Hepatocyte (in vitro differentiated cells): ENCODE measurements around the gene STK32B. TPM values are rescaled to one million over a fixed set of nuclear protein-coding genes. Genes with fewer than 3 reads are reported as not detected.

Experiments
- DNase-seq: peaks from one replicate; pipeline ENCODE4 v3.0.0-alpha.2; 2016; ENCODE audit warnings: low spot score
- H2AFZ ChIP-seq: fragments of 200-600 bp; sonication (generic); 2 replicates; pipeline ENCODE4 v1.6.0; 2016; ENCODE audit warnings: antibody characterized with exemption, mild to moderate bottlenecking
- H3K27ac ChIP-seq: fragments of 200-600 bp; sonication (generic); 2 replicates; pipeline ENCODE4 v1.5.1; 2016; ENCODE audit warnings: mild to moderate bottlenecking
- H3K27me3 ChIP-seq: fragments of 200-600 bp; sonication (generic); 2 replicates; pipeline ENCODE4 v1.6.1; 2016
- H3K36me3 ChIP-seq: fragments of 200-600 bp; sonication (generic); replicated peaks from 2 replicates; pipeline ENCODE4 v1.5.1; 2016; ENCODE audit warnings: low read depth; ENCODE audit not compliant: insufficient read depth
- H3K4me1 ChIP-seq: fragments of 200-600 bp; sonication (generic); 2 replicates; pipeline ENCODE4 v1.5.1; 2016; ENCODE audit warnings: mild to moderate bottlenecking, moderate library complexity; ENCODE audit not compliant: insufficient read depth
- H3K4me2 ChIP-seq: fragments of 200-600 bp; sonication (generic); 2 replicates; pipeline ENCODE4 v1.6.0; 2016
- H3K4me3 ChIP-seq: fragments of 200-600 bp; sonication (generic); 2 replicates; pipeline ENCODE4 v1.5.1; 2016; ENCODE audit warnings: mild to moderate bottlenecking
- H3K79me2 ChIP-seq: fragments of 200-600 bp; sonication (generic); 2 replicates; pipeline ENCODE4 v1.6.0; 2017; ENCODE audit warnings: mild to moderate bottlenecking
- H3K9me2 ChIP-seq: fragments of 200-600 bp; sonication (generic); replicated peaks from 2 replicates; pipeline ENCODE4 v1.6.0; 2017; ENCODE audit warnings: mild to moderate bottlenecking; ENCODE audit not compliant: insufficient read depth
- H3K9me3 ChIP-seq: fragments of 200-600 bp; sonication (generic); 2 replicates; pipeline ENCODE4 v1.5.1; 2016; ENCODE audit warnings: low read depth, mild to moderate bottlenecking
- H4K20me1 ChIP-seq: fragments of 200-600 bp; sonication (generic); 2 replicates; pipeline ENCODE4 v1.6.0; 2016; ENCODE audit warnings: mild to moderate bottlenecking; ENCODE audit not compliant: insufficient read depth, poor library complexity, severe bottlenecking
- EZH2 ChIP-seq: fragments of 200-600 bp; sonication (generic); IDR thresholded peaks from 2 replicates; pipeline ENCODE4 v1.6.1; 2016; ENCODE audit warnings: antibody characterized with exemption, mild to moderate bottlenecking, borderline replicate concordance
- EZH2phosphoT487 ChIP-seq: fragments of 200-600 bp; sonication (generic); IDR thresholded peaks from one replicate; pipeline ENCODE4 v1.6.1; 2018; ENCODE audit warnings: antibody characterized with exemption, mild to moderate bottlenecking, low read depth, moderate library complexity; ENCODE audit not compliant: unreplicated experiment, severe bottlenecking
- WGBS: methylation state at CpG from one replicate; pipeline ENCODE4 v1.1.6; 2016; ENCODE audit warnings: low lambda C conversion rate; ENCODE audit errors: missing lambda C conversion rate; 5-methylcytosine and 5-hydroxymethylcytosine counted together
- polyA plus RNA-seq: library from polyadenylated mRNA; unstranded; fragments of >200 nt; fragmentation: Nextera tagmentation; extraction: Ambion mirVana; gene quantifications from 2 replicates; pipeline ENCODE4 v1.2.1, GENCODE V29; 2016
- total RNA-seq: library from RNA; depleted of rRNA; stranded (reverse); fragments of >200 nt; gene quantifications from 2 replicates; pipeline ENCODE4 v1.2.3, GENCODE V29; 2014
- TF ChIP-seq, protein P1 (sequence below): fragments of 200-600 bp; sonication (generic); IDR thresholded peaks from 2 replicates; pipeline ENCODE4 v1.5.1; 2016; ENCODE audit warnings: antibody characterized with exemption, mild to moderate bottlenecking; ENCODE audit not compliant: poor library complexity

Gene STK32B
- total and polyA plus RNA-seq, 2 experiments from 2014 or later = 0.51 to 1.6 TPM

DNA sequence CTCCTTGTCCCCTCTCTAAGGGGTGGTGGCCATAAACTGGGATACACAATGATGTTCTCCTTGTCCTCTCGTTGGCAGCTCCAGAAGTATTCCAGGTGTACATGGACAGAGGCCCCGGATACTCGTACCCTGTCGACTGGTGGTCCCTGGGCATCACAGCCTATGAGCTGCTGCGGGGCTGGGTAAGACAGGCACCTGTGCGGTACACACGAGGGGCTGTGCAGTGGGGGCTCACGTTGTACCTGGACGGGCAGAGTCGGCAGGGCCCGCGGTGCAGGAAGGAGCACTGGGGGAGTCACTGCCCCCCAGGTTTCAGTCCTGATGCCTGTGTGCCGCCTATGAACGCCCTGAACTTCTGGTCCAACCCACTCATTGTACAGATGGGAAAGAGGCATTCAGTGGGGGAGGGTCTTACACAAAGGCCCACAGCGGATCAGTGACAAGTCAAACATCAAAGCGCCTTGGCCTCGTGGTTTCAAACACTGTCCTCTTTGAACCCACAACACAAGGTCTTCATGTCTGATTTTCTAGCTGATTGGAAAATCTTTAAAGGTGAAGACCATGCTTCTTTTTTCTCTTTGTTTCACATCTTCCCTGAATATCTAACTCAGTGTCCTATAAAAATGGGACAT is 395.4 kb downstream of the STK32B start:
- 92% methylated on average over 17 of the region's 17 CpGs for WGBS
- H3K79me2 ChIP-seq = no peaks in the 10 kb centered on the region
- no peak overlapping the region for H3K27ac ChIP-seq
- H3K9me3 ChIP-seq = no peaks in the 10 kb centered on the region
- H2AFZ ChIP-seq = no peak overlapping the region
- DNase-seq = no peak
- H3K4me3 ChIP-seq = no peak overlapping the region
- H4K20me1 ChIP-seq = no peaks in the 10 kb centered on the region
- H3K36me3 ChIP-seq = no peaks in the 10 kb centered on the region
- no peak overlapping the region for H3K4me2 ChIP-seq
- no peaks in the 10 kb centered on the region for H3K9me2 ChIP-seq
- no peaks in the 10 kb centered on the region for H3K4me1 ChIP-seq
- no peak for TF ChIP-seq EZH2
- no peak for TF ChIP-seq EZH2phosphoT487
- TF ChIP-seq, protein P1, sequence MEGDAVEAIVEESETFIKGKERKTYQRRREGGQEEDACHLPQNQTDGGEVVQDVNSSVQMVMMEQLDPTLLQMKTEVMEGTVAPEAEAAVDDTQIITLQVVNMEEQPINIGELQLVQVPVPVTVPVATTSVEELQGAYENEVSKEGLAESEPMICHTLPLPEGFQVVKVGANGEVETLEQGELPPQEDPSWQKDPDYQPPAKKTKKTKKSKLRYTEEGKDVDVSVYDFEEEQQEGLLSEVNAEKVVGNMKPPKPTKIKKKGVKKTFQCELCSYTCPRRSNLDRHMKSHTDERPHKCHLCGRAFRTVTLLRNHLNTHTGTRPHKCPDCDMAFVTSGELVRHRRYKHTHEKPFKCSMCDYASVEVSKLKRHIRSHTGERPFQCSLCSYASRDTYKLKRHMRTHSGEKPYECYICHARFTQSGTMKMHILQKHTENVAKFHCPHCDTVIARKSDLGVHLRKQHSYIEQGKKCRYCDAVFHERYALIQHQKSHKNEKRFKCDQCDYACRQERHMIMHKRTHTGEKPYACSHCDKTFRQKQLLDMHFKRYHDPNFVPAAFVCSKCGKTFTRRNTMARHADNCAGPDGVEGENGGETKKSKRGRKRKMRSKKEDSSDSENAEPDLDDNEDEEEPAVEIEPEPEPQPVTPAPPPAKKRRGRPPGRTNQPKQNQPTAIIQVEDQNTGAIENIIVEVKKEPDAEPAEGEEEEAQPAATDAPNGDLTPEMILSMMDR = no peak
- H3K27me3 ChIP-seq = no peaks in the 10 kb centered on the region

GRCh38 chr4:5447755-5448154 is 396.5 kb downstream of the STK32B start:
- WGBS = 87% methylated on average over 3 of the region's 3 CpGs
- no peak overlapping the region for H3K27ac ChIP-seq
- no peak overlapping the region for H3K4me2 ChIP-seq
- no peak overlapping the region for H3K4me3 ChIP-seq
- no peaks in the 10 kb centered on the region for H3K27me3 ChIP-seq
- no peaks in the 10 kb centered on the region for H3K9me2 ChIP-seq
- no peaks in the 10 kb centered on the region for H4K20me1 ChIP-seq
- H2AFZ ChIP-seq = no peak overlapping the region
- no peak for DNase-seq
- H3K9me3 ChIP-seq = no peaks in the 10 kb centered on the region
- H3K36me3 ChIP-seq = no peaks in the 10 kb centered on the region
- no peaks in the 10 kb centered on the region for H3K79me2 ChIP-seq
- no peak for TF ChIP-seq EZH2
- TF ChIP-seq, protein P1 = no peak
- no peak for TF ChIP-seq EZH2phosphoT487
- H3K4me1 ChIP-seq = no peaks in the 10 kb centered on the region

- Histone ChIP-seq H3K9me3 (no peaks in the 10 kb centered on the region), H3K4me3 (no peak overlapping the region), H3K4me1 (no peaks in the 10 kb centered on the region), H3K9me2 (no peaks in the 10 kb centered on the region), H4K20me1 (no peaks in the 10 kb centered on the region), H3K36me3 (no peaks in the 10 kb centered on the region), H3K27ac (no peak overlapping the region), H2AFZ (no peak overlapping the region), H3K79me2 (no peaks in the 10 kb centered on the region), H3K27me3 (no peaks in the 10 kb centered on the region), H3K4me2 (no peak overlapping the region)
- TF ChIP-seq EZH2phosphoT487 = no peak
- TF ChIP-seq, protein P1 = no peak
- TF ChIP-seq EZH2 = no peak
- WGBS = 83% methylated on average over 10 of the region's 10 CpGs
- no peak for DNase-seq
Observed at GRCh38 chr4:5448221-5448620, 396.9 kb downstream of the STK32B start.

DNA sequence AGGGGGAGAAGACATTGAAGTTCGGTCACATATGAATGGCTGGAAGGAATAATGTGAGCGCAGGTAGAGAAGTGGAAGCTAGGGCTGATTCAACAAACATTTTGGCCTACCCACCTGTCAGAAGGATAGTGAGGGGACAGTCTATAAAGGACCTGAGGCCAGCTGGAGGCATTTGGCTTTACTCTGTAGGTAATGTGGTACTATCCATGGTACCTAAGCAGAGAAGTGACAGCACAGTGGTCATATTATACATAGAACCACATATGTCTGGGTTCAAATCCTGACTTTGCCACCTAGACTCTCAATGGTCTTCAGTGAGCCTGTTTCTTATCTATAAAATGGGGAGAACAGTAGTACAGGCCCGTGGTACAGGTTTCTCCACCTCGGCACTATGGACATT is 400.0 kb downstream of the STK32B start:
- no peak for DNase-seq
- no peak overlapping the region for H3K27ac ChIP-seq
- 88% methylated on average over 4 of the region's 4 CpGs for WGBS
- H4K20me1 ChIP-seq = no peaks in the 10 kb centered on the region
- no peaks in the 10 kb centered on the region for H3K4me1 ChIP-seq
- H3K4me2 ChIP-seq = no peak overlapping the region
- H3K4me3 ChIP-seq = no peak overlapping the region
- no peaks in the 10 kb centered on the region for H3K79me2 ChIP-seq
- no peak for TF ChIP-seq EZH2phosphoT487
- TF ChIP-seq, protein P1 = no peak
- no peak for TF ChIP-seq EZH2
- no peak overlapping the region for H2AFZ ChIP-seq
- no peaks in the 10 kb centered on the region for H3K9me3 ChIP-seq
- no peaks in the 10 kb centered on the region for H3K9me2 ChIP-seq
- no peaks in the 10 kb centered on the region for H3K36me3 ChIP-seq
- no peaks in the 10 kb centered on the region for H3K27me3 ChIP-seq
